HepG2 (cell line): ENCODE results near the gene ALDH3B1. TPM values are rescaled to one million over a fixed set of nuclear protein-coding genes. Genes with fewer than 3 reads are reported as not detected.

Experiments used
- ATF1 ChIP-seq: IDR thresholded peaks from 2 replicates; pipeline ENCODE4 v1.6.1; 2016; ENCODE audit warnings: mild to moderate bottlenecking, control low read depth
- CEBPB ChIP-seq: IDR thresholded peaks from 2 replicates; pipeline ENCODE4 v1.6.1; 2011; ENCODE audit warnings: low read depth, low read length, improper control_type of control experiment, borderline replicate concordance
- CEBPZ ChIP-seq: IDR thresholded peaks from 2 replicates; pipeline ENCODE4 v1.6.1; 2012; ENCODE audit warnings: low read length, improper control_type of control experiment
- ELF4 ChIP-seq: sonication (generic); formaldehyde crosslinking; IDR thresholded peaks from 2 replicates; pipeline ENCODE4 v1.5.0; 2020; ENCODE audit warnings: missing genetic modification reagents, mild to moderate bottlenecking, moderate library complexity, borderline replicate concordance
- HIVEP1 ChIP-seq: sonication (generic); formaldehyde crosslinking; IDR thresholded peaks from 2 replicates; pipeline ENCODE4 v1.4.0; 2020; ENCODE audit warnings: mild to moderate bottlenecking, missing genetic modification reagents
- KDM1A ChIP-seq: IDR thresholded peaks from 2 replicates; pipeline ENCODE4 v1.6.1; 2016; ENCODE audit warnings: missing compliant biosample characterization
- POLR2AphosphoS2 ChIP-seq: IDR thresholded peaks from 2 replicates; pipeline ENCODE4 v1.6.1; 2011; ENCODE audit warnings: low read depth, low read length, improper control_type of control experiment
- SMAD3 ChIP-seq: sonication (generic); formaldehyde crosslinking; IDR thresholded peaks from 2 replicates; pipeline ENCODE4 v1.4.0; 2020; ENCODE audit warnings: missing genetic modification reagents
- THAP11 ChIP-seq: IDR thresholded peaks from 2 replicates; pipeline ENCODE4 v1.6.1; 2016; ENCODE audit warnings: missing biosample characterization, missing genetic modification reagents
- XBP1 ChIP-seq: sonication (generic); formaldehyde crosslinking; IDR thresholded peaks from 2 replicates; pipeline ENCODE4 v1.5.0; 2020; ENCODE audit warnings: missing genetic modification reagents
- ZFY ChIP-seq: sonication (generic); formaldehyde crosslinking; IDR thresholded peaks from 2 replicates; pipeline ENCODE4 v1.4.0; 2020; ENCODE audit warnings: missing genetic modification reagents
- ZFYVE20 ChIP-seq: sonication (generic); formaldehyde crosslinking; IDR thresholded peaks from 2 replicates; pipeline ENCODE4 v1.8.0; 2023; ENCODE audit warnings: low read depth, mild to moderate bottlenecking, moderate library complexity, missing genetic modification reagents, borderline replicate concordance
- ZNF12 ChIP-seq: sonication (generic); formaldehyde crosslinking; IDR thresholded peaks from 2 replicates; pipeline ENCODE4 v1.5.0; 2020; ENCODE audit warnings: missing genetic modification reagents
- ZNF44 ChIP-seq: sonication (generic); formaldehyde crosslinking; IDR thresholded peaks from 2 replicates; pipeline ENCODE4 v1.5.1; 2020; ENCODE audit warnings: mild to moderate bottlenecking, missing genetic modification reagents
- ZNF451 ChIP-seq: sonication (generic); formaldehyde crosslinking; IDR thresholded peaks from 2 replicates; pipeline ENCODE4 v1.5.0; 2020; ENCODE audit warnings: mild to moderate bottlenecking, missing genetic modification reagents
- ZNF563 ChIP-seq: sonication (generic); formaldehyde crosslinking; IDR thresholded peaks from 2 replicates; pipeline ENCODE4 v1.8.0; 2022; ENCODE audit warnings: mild to moderate bottlenecking, moderate library complexity, missing genetic modification reagents
- ZNF703 ChIP-seq: sonication (generic); formaldehyde crosslinking; IDR thresholded peaks from 2 replicates; pipeline ENCODE4 v1.5.1; 2020; ENCODE audit warnings: missing genetic modification reagents, mild to moderate bottlenecking, moderate library complexity, borderline replicate concordance
- ZNF776 ChIP-seq: sonication (generic); formaldehyde crosslinking; IDR thresholded peaks from 2 replicates; pipeline ENCODE4 v1.4.0; 2020; ENCODE audit warnings: mild to moderate bottlenecking, missing genetic modification reagents
- ZNF782 ChIP-seq: sonication (generic); formaldehyde crosslinking; IDR thresholded peaks from 2 replicates; pipeline ENCODE4 v1.4.0; 2020; ENCODE audit warnings: missing genetic modification reagents, mild to moderate bottlenecking, borderline replicate concordance
- ZNF800 ChIP-seq: sonication (generic); formaldehyde crosslinking; IDR thresholded peaks from 2 replicates; pipeline ENCODE4 v1.4.0; 2020; ENCODE audit warnings: missing genetic modification reagents
- polyA plus RNA-seq, 8 experiments: library from polyadenylated mRNA; depleted of rRNA in 3 of 8; stranded (reverse) in 7 of 8; unstranded in 1 of 8; fragments of >200 nt; fragmentation: Illumina TruSeq in 4 of 8; extraction: Trizol in 4 of 8; gene quantifications; 2 replicates each; pipeline versions ENCODE4 v1.2.1 to v1.2.3, GENCODE V29; 2011 to 2016; ENCODE audit warnings: low read depth in 4 of 8, missing spikeins in 1 of 8, mixed read lengths in 1 of 8; ENCODE audit not compliant: insufficient read depth in 1 of 8
- total RNA-seq, 5 experiments: library from RNA; depleted of rRNA; stranded (reverse); fragments of >200 nt; fragmentation: Illumina TruSeq; extraction: Trizol; gene quantifications; 2 replicates each; pipeline ENCODE4 v1.2.3, GENCODE V29; 2016; ENCODE audit warnings: low read depth in 1 of 5
- TF ChIP-seq, protein P1 (sequence below): sonication (generic); formaldehyde crosslinking; conservative IDR thresholded peaks from 2 replicates; pipeline ENCODE4 v1.8.1; 2023; ENCODE audit warnings: missing genetic modification reagents
- TF ChIP-seq, protein P2 (sequence below): sonication (generic); formaldehyde crosslinking; IDR thresholded peaks from 2 replicates; pipeline ENCODE4 v1.5.1; 2020; ENCODE audit warnings: missing genetic modification reagents, mild to moderate bottlenecking, borderline replicate concordance

ALDH3B1 gene
- total and polyA plus RNA-seq, 2 of the 13 experiments (the other 11 are each of a cell fraction or from before 2014, with no cell fraction given), result 4.0 to 6.7 TPM

DNA sequence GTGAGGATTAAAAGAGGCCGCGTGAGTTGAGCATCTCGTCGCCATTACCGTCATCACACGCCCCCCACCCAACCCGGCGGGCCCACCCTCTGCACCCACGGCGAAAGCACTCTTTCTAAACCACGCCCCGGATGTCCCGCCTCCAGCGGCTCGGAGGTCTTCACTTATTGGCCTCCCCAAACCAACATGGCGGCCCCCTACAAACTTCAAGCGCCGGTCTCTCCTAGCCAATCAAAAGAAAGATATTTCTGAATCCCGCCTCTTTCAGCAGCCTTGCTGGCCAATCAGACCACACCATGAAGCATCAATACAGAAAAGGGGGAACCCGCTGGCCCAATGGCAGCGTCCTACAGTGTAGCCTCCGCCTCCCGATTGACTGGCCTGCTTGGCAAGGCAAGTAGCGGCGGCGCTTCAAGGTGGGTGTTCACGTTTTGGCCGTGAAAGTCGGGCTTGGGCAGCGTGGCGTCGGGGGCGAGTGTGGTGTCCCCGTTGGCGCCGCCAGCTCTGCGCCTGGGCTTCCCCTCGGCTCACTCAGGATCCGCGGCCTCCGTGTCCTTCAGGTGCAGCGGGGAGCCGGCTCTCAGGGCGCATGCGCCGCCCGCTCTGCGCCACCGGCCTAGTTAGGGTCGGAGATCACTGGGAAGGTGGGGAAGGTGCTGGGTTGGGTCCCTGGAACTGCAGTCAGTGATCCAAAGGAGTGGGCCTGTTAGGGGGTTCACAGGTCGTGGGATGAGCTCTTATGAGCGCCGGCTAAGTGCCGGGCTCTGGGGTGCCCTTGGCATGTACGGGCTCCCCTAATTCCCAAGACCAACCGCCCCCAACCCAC lies 20.4 kb downstream of the ALDH3B1 start, which contains the start of gene NDUFS8 (continued):
- no peak; the same call in 1 of the 2 replicates for TF ChIP-seq ZNF800
- peak; percentile 60; the same call in 1 of the 2 replicates for TF ChIP-seq ZNF782 (CRISPR knock-in tag)
- 0 out of 2 replicates have a peak, but pooled peaks have one; percentile 5 for TF ChIP-seq KDM1A (CRISPR knock-in tag)
- TF ChIP-seq ZNF451 (CRISPR knock-in tag), result 0 out of 2 replicates have a peak, but pooled peaks have one; percentile 26
- TF ChIP-seq ZNF44, result peak; percentile 28; the same call in 1 of the 2 replicates
- no peak for TF ChIP-seq ATF1 (CRISPR knock-in tag)
- TF ChIP-seq ZFY (CRISPR knock-in tag), result peak; percentile 98
- no peak for TF ChIP-seq ZNF703 (CRISPR knock-in tag)
- TF ChIP-seq ZFYVE20, result no peak
- peak; percentile 72; the same call in 1 of the 2 replicates for TF ChIP-seq CEBPZ
- TF ChIP-seq, protein P1, sequence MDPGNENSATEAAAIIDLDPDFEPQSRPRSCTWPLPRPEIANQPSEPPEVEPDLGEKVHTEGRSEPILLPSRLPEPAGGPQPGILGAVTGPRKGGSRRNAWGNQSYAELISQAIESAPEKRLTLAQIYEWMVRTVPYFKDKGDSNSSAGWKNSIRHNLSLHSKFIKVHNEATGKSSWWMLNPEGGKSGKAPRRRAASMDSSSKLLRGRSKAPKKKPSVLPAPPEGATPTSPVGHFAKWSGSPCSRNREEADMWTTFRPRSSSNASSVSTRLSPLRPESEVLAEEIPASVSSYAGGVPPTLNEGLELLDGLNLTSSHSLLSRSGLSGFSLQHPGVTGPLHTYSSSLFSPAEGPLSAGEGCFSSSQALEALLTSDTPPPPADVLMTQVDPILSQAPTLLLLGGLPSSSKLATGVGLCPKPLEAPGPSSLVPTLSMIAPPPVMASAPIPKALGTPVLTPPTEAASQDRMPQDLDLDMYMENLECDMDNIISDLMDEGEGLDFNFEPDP (CRISPR knock-in tag), result 0 out of 2 replicates have a peak, but pooled peaks have one; percentile 83
- TF ChIP-seq SMAD3, result no peak
- TF ChIP-seq HIVEP1 (CRISPR knock-in tag), result peak; percentile 77; the same call in 1 of the 2 replicates
- no peak for TF ChIP-seq XBP1 (CRISPR knock-in tag)
- no peak for TF ChIP-seq POLR2AphosphoS2
- no peak for TF ChIP-seq ELF4 (CRISPR knock-in tag)
- TF ChIP-seq CEBPB, result no peak
- peak; percentile 75; the same call in 1 of the 2 replicates for TF ChIP-seq ZNF563 (CRISPR knock-in tag)
- TF ChIP-seq, protein P2, sequence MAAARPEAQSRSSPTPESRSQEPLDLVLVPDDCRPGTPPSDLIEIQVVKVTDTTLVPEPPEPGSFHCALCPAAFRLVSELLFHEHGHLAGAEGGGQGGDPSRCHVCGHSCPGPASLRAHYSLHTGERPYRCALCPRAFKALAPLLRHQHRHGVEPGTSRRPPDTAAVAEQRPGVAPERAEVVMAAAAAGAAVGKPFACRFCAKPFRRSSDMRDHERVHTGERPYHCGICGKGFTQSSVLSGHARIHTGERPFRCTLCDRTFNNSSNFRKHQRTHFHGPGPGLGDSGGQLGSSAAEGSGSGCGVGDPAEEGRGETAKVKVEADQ (CRISPR knock-in tag), result peak; percentile 78; the same call in 1 of the 2 replicates
- TF ChIP-seq ZNF12 (CRISPR knock-in tag), result 0 out of 2 replicates have a peak, but pooled peaks have one; percentile 30
- no peak; the same call in 1 of the 2 replicates for TF ChIP-seq ZNF776
- TF ChIP-seq THAP11 (CRISPR knock-in tag), result peak; percentile 78; the same call in 1 of the 2 replicates
